GM12891 (cell line): ENCODE results near the gene KDM3B.

Experiments used
- DNase-seq: peaks from one replicate; pipeline ENCODE4 v3.0.0; 2011; ENCODE audit warnings: low spot score; ENCODE audit not compliant: insufficient read length
- FAIRE-seq: peaks from 2 replicates; lab custom pipeline; 2011; peaks lifted over from hg19 to GRCh38; lab: Jason Lieb, UNC
- PAX5 ChIP-seq: IDR thresholded peaks from 2 replicates; pipeline ENCODE4 v1.6.1; 2011; ENCODE audit warnings: low read length, moderate library complexity, mild to moderate bottlenecking; ENCODE audit not compliant: insufficient read depth, severe bottlenecking
- POLR2A ChIP-seq: IDR thresholded peaks from 2 replicates; pipeline ENCODE4 v1.6.1; 2011; ENCODE audit warnings: low read depth, low read length, control low read depth
- POLR2AphosphoS5 ChIP-seq: IDR thresholded peaks from 2 replicates; pipeline ENCODE4 v1.6.1; 2011; ENCODE audit warnings: low read depth, low read length, control low read depth
- POU2F2 ChIP-seq: IDR thresholded peaks from 2 replicates; pipeline ENCODE4 v1.6.1; 2011; ENCODE audit warnings: low read depth, mild to moderate bottlenecking, control low read depth, low read length, moderate library complexity
- SPI1 ChIP-seq: IDR thresholded peaks from 2 replicates; pipeline ENCODE4 v1.6.1; 2011; ENCODE audit warnings: low read depth, low read length, control low read depth
- TAF1 ChIP-seq: IDR thresholded peaks from 2 replicates; pipeline ENCODE4 v1.6.1; 2011; ENCODE audit warnings: low read depth, low read length, control low read depth

KDM3B gene

GRCh38 chr5:138459311-138459933, 106.9 kb downstream of the KDM3B start:
- DNase-seq = no peak
- FAIRE-seq = peak; percentile 92
- TF ChIP-seq POLR2A = no peak
- no peak for TF ChIP-seq POLR2AphosphoS5
- no peak; the same call in 1 of the 2 replicates for TF ChIP-seq SPI1
- no peak for TF ChIP-seq POU2F2
- no peak for TF ChIP-seq TAF1
- TF ChIP-seq PAX5 = no peak

- TF ChIP-seq PAX5 = no peak
- FAIRE-seq = peak; percentile 64
- DNase-seq = no peak
Measured at GRCh38 chr5:138460032-138460693, 107.7 kb downstream of the KDM3B start.

- no peak for TF ChIP-seq PAX5
- no peak for TF ChIP-seq POLR2AphosphoS5
- TF ChIP-seq POLR2A = no peak
- TF ChIP-seq POU2F2 = no peak
- no peak for TF ChIP-seq SPI1
- TF ChIP-seq TAF1 = no peak
- DNase-seq (no peak), FAIRE-seq (peak; percentile 33)
Measured at GRCh38 chr5:138461343-138462125, 109.0 kb downstream of the KDM3B start.

GRCh38 chr5:138463419-138464007, 111.0 kb downstream of the KDM3B start:
- no peak for FAIRE-seq
- TF ChIP-seq POU2F2 (no peak), POLR2AphosphoS5 (0 out of 2 replicates have a peak, but pooled peaks have one; percentile 18), SPI1 (no peak), POLR2A (no peak), PAX5 (no peak), TAF1 (no peak)
- no peak for DNase-seq

- FAIRE-seq = no peak
- TF ChIP-seq TAF1 = peak; percentile 24; the same call in 1 of the 2 replicates
- TF ChIP-seq POLR2AphosphoS5 = 0 out of 2 replicates have a peak, but pooled peaks have one; percentile 2
- peak; percentile 40; the same call in 1 of the 2 replicates for TF ChIP-seq POLR2A
- TF ChIP-seq PAX5 = no peak
- DNase-seq = peak; percentile 96
Measured at GRCh38 chr5:138464008-138464387, 111.5 kb downstream of the KDM3B start.

- FAIRE-seq (peak; percentile 98), DNase-seq (peak; percentile 88)
- TF ChIP-seq PAX5 (peak; percentile 21), POLR2A (peak; percentile 59), POLR2AphosphoS5 (peak; percentile 22; the same call in 1 of the 2 replicates), POU2F2 (peak; percentile 46; the same call in 1 of the 2 replicates), TAF1 (no peak), SPI1 (no peak)
Measured at GRCh38 chr5:138464388-138465260, 112.1 kb downstream of the KDM3B start.

- peak; percentile 91 for DNase-seq
- peak; percentile 66 for FAIRE-seq
- TF ChIP-seq POLR2AphosphoS5 (peak; percentile 89), POLR2A (peak; percentile 87), SPI1 (no peak), TAF1 (peak; percentile 14; the same call in 1 of the 2 replicates), PAX5 (no peak), POU2F2 (0 out of 2 replicates have a peak, but pooled peaks have one; percentile 48)
Measured at GRCh38 chr5:138465261-138466124, 113.0 kb downstream of the KDM3B start, which contains the start of gene EGR1. Gene EGR1, plus strand, starts transcription at chr5:138465479. Its CDS starts 283 bp downstream, at chr5:138465762.

- no peak for TF ChIP-seq SPI1
- TF ChIP-seq POLR2AphosphoS5 = no peak; the same call in 1 of the 2 replicates
- TF ChIP-seq TAF1 = no peak
- no peak for TF ChIP-seq POLR2A
- no peak for TF ChIP-seq PAX5
- no peak for TF ChIP-seq POU2F2
- DNase-seq = no peak
- peak; percentile 5 for FAIRE-seq
Measured at GRCh38 chr5:138466125-138466899, 113.8 kb downstream of the KDM3B start.
